GM23338 (cell line): ENCODE results near the gene MAPKAPK2. TPM values are rescaled to one million over a fixed set of nuclear protein-coding genes. Genes with fewer than 3 reads are reported as not detected.

Experiments used
- ATAC-seq: fragments of 200-7000 bp; cut with Tn5 transposase; 3 replicates; pipeline ENCODE4 v1.9.1; 2020
- DNase-seq: peaks from one replicate; pipeline ENCODE4 v3.0.0-alpha.2; 2015; ENCODE audit warnings: low spot score
- H2AFZ ChIP-seq: fragments of 200-600 bp; sonication (generic); 2 replicates; pipeline ENCODE4 v1.8.0; 2016; ENCODE audit warnings: antibody characterized with exemption, mild to moderate bottlenecking, moderate library complexity
- H3F3A ChIP-seq: fragments of 200-600 bp; sonication (generic); replicated peaks from 2 replicates; pipeline ENCODE4 v1.8.0; 2017; ENCODE audit warnings: antibody characterized with exemption, mixed run types, low read depth
- H3K27ac ChIP-seq: fragments of 200-600 bp; sonication (generic); 2 replicates; pipeline ENCODE4 v1.6.1; 2016; ENCODE audit warnings: low read depth
- H3K27me3 ChIP-seq: fragments of 200-600 bp; sonication (generic); 2 replicates; pipeline ENCODE4 v1.8.0; 2016; ENCODE audit warnings: mild to moderate bottlenecking, mixed run types, moderate library complexity; ENCODE audit not compliant: insufficient read depth
- H3K36me3 ChIP-seq: fragments of 200-600 bp; sonication (generic); 2 replicates; pipeline ENCODE4 v1.8.0; 2016; ENCODE audit warnings: mild to moderate bottlenecking; ENCODE audit not compliant: insufficient read depth
- H3K4me1 ChIP-seq: fragments of 200-600 bp; sonication (generic); 2 replicates; pipeline ENCODE4 v1.8.0; 2016; ENCODE audit warnings: mild to moderate bottlenecking, moderate library complexity; ENCODE audit not compliant: insufficient read depth
- H3K4me2 ChIP-seq: fragments of 200-600 bp; sonication (generic); 2 replicates; pipeline ENCODE4 v1.7.1; 2017; ENCODE audit warnings: mixed run types
- H3K4me3 ChIP-seq: fragments of 200-600 bp; sonication (generic); 2 replicates; pipeline ENCODE4 v1.6.1; 2016; ENCODE audit warnings: mixed run types
- H3K79me2 ChIP-seq: fragments of 200-600 bp; sonication (generic); replicated peaks from 2 replicates; pipeline ENCODE4 v1.8.0; 2017; ENCODE audit warnings: mild to moderate bottlenecking; ENCODE audit not compliant: insufficient read depth
- H3K9me2 ChIP-seq: fragments of 200-600 bp; sonication (generic); 2 replicates; pipeline ENCODE4 v1.8.0; 2017; ENCODE audit not compliant: insufficient read depth
- H4K20me1 ChIP-seq: fragments of 200-600 bp; sonication (generic); replicated peaks from 2 replicates; pipeline ENCODE4 v1.8.0; 2017; ENCODE audit warnings: mild to moderate bottlenecking; ENCODE audit not compliant: insufficient read depth
- H3K27ac Mint-ChIP-seq: 2 replicates; pipeline ENCODE4 v1.8.0; 2020; ENCODE audit warnings: inconsistent platforms, mild to moderate bottlenecking, moderate library complexity, mixed read lengths
- H3K27me3 Mint-ChIP-seq: 3 replicates; pipeline ENCODE4 v1.8.0; 2022; ENCODE audit warnings: low read depth, mild to moderate bottlenecking, moderate library complexity, mixed read lengths, inconsistent platforms; ENCODE audit not compliant: insufficient read depth, poor library complexity
- H3K36me3 Mint-ChIP-seq: 3 replicates; pipeline ENCODE4 v1.8.0; 2021; ENCODE audit warnings: low read depth, mild to moderate bottlenecking, inconsistent platforms, moderate library complexity, mixed read lengths
- H3K4me1 Mint-ChIP-seq: 3 replicates; pipeline ENCODE4 v1.8.0; 2020; ENCODE audit warnings: mild to moderate bottlenecking, inconsistent platforms, mixed read lengths
- H3K4me3 Mint-ChIP-seq: 3 replicates; pipeline ENCODE4 v1.8.0; 2021; ENCODE audit warnings: moderate library complexity, mild to moderate bottlenecking, inconsistent platforms, mixed read lengths
- H3K9me3 Mint-ChIP-seq: 3 replicates; pipeline ENCODE4 v1.8.0; 2020; ENCODE audit warnings: moderate library complexity, mild to moderate bottlenecking, inconsistent platforms, mixed read lengths
- CTCF ChIP-seq, 2 experiments: fragments of 200-600 bp in 1 of 2; sonication (generic) in 1 of 2; conservative IDR thresholded peaks; 2 replicates each; pipeline versions ENCODE4 v1.5.1 to v1.6.1; 2016 to 2017; ENCODE audit warnings: antibody characterized with exemption in 2 of 2, low read depth in 2 of 2, mild to moderate bottlenecking in 2 of 2, moderate library complexity in 1 of 2
- EZH2 ChIP-seq: fragments of 200-600 bp; sonication (generic); IDR thresholded peaks from one replicate; pipeline ENCODE4 v1.8.0; 2017; ENCODE audit warnings: antibody characterized with exemption, mild to moderate bottlenecking, low read depth; ENCODE audit not compliant: unreplicated experiment
- REST ChIP-seq: IDR thresholded peaks from one replicate; pipeline ENCODE4 v1.6.1; 2018; ENCODE audit warnings: antibody characterized with exemption; ENCODE audit not compliant: unreplicated experiment
- STAT1 ChIP-seq: IDR thresholded peaks from one replicate; pipeline ENCODE4 v1.6.1; 2016; ENCODE audit warnings: antibody characterized with exemption; ENCODE audit not compliant: unreplicated experiment
- ZNF462 ChIP-seq: fragments of 250-450 bp; sonication (Bioruptor Pico); IDR thresholded peaks from 2 replicates; pipeline ENCODE4 v1.5.0; 2020; ENCODE audit warnings: mild to moderate bottlenecking, moderate library complexity
- polyA plus RNA-seq: library from polyadenylated mRNA; unstranded; fragments of >200 nt; fragmentation: Nextera tagmentation; extraction: Ambion mirVana; gene quantifications from 2 replicates; pipeline ENCODE4 v1.2.1, GENCODE V29; 2016
- total RNA-seq: library from RNA; depleted of rRNA; stranded (reverse); fragments of >200 nt; shearing (Covaris generic); gene quantifications from 2 replicates; pipeline ENCODE4 v1.2.3, GENCODE V29; 2014

Gene MAPKAPK2
- total and polyA plus RNA-seq, 2 experiments from 2014 or later = 10.1 to 30.4 TPM

GRCh38 chr1:206679738-206680211, 4.9 kb upstream of the MAPKAPK2 start:
- no peaks in the 10 kb centered on the region for H4K20me1 ChIP-seq
- no peaks in the 10 kb centered on the region for H3F3A ChIP-seq
- Mint-ChIP-seq H3K27ac (no peak overlapping the region), H3K4me1 (peaks cover 12% of the 10 kb centered on the region), H3K36me3 (no peaks in the 10 kb centered on the region; the same call in 2 of the 3 replicates), H3K4me3 (no peak overlapping the region), H3K9me3 (no peaks in the 10 kb centered on the region), H3K27me3 (peaks cover 20% of the 10 kb centered on the region)
- no peaks in the 10 kb centered on the region for H3K9me2 ChIP-seq
- ATAC-seq (no peak), DNase-seq (no peak)
- H3K27me3 ChIP-seq = peaks cover 21% of the 10 kb centered on the region
- H3K4me2 ChIP-seq = no peak overlapping the region
- no peak overlapping the region for H3K27ac ChIP-seq
- no peak for TF ChIP-seq CTCF (conservative IDR thresholded peaks at IDR 0.05; ENCODE audit: low read depth in 2 of 2)
- TF ChIP-seq STAT1 = no peak
- TF ChIP-seq REST = no peak
- TF ChIP-seq EZH2 = no peak
- TF ChIP-seq ZNF462 (CRISPR knock-in tag) = no peak
- H3K79me2 ChIP-seq = no peaks in the 10 kb centered on the region
- peaks cover 5% of the 10 kb centered on the region; the same call in 1 of the 2 replicates for H3K4me1 ChIP-seq
- no peak overlapping the region for H2AFZ ChIP-seq
- no peaks in the 10 kb centered on the region for H3K36me3 ChIP-seq
- no peak overlapping the region for H3K4me3 ChIP-seq
